ENCODE results near the gene B3GAT1.

B3GAT1 gene

DNA sequence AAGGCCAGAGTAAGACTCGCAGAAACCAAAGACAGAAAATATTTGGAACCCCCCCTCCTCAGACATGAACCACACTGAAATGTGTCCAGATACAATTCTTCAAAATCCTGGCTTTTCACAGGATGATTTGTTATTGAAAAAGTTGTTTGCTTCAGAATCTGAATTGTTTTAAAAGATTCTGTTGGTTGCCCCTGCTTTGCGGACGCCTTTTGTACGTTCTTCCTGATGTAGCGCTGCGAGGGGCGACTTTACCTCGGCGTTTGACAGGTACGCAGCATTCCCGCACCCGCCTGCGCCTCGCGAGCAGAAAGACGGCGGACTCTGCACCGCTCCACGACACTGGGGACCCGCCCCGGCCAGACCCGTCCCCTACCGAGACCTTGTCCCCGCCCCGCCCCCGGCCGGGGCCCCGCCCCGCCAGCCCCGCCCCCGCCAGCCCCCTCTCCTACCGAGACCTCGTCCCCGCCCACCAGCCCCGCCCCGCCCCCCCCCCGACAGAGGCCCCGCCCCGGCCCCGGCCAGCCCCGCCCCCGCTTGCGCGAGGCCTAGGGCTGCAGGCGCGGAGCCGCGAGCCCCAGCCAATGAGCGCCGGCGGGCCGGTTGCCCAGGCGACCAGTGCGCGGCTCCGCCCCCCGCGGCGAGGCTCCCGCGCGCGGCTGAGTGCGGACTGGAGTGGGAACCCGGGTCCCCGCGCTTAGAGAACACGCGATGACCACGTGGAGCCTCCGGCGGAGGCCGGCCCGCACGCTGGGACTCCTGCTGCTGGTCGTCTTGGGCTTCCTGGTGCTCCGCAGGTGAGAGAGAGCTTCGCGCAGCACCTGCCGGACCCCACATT is 80.5 kb downstream of the B3GAT1 start, which contains the start of gene GLB1L2:
Gene GLB1L2, plus strand, starts transcription at position 635 of the 835 bp plus-strand sequence. Its CDS starts 74 bp downstream, at position 709.
- Histone ChIP-seq H3K27me3 (ENCODE audit: insufficient read depth, low read length) (peaks cover 31% of the 10 kb centered on the region), H3K36me3 (ENCODE audit: insufficient read depth, low read length) (no peaks in the 10 kb centered on the region), H3K4me1 (ENCODE audit: control insufficient read depth, insufficient read depth, low read length, unreplicated experiment) (no peaks in the 10 kb centered on the region), H3K4me3 (ENCODE audit: low read depth, low read length) (peak within 1 kb of the TSS; percentile 47; the same call in 1 of the 2 replicates), H3K27ac (ENCODE audit: low read depth, low read length) (no peak within 1 kb of the TSS), H3K79me2 (ENCODE audit: control insufficient read depth, insufficient read depth, low read length, unreplicated experiment) (no peaks in the 10 kb centered on the region), H2AFZ (ENCODE audit: low read length, unreplicated experiment) (no peak within 1 kb of the TSS)

DNA sequence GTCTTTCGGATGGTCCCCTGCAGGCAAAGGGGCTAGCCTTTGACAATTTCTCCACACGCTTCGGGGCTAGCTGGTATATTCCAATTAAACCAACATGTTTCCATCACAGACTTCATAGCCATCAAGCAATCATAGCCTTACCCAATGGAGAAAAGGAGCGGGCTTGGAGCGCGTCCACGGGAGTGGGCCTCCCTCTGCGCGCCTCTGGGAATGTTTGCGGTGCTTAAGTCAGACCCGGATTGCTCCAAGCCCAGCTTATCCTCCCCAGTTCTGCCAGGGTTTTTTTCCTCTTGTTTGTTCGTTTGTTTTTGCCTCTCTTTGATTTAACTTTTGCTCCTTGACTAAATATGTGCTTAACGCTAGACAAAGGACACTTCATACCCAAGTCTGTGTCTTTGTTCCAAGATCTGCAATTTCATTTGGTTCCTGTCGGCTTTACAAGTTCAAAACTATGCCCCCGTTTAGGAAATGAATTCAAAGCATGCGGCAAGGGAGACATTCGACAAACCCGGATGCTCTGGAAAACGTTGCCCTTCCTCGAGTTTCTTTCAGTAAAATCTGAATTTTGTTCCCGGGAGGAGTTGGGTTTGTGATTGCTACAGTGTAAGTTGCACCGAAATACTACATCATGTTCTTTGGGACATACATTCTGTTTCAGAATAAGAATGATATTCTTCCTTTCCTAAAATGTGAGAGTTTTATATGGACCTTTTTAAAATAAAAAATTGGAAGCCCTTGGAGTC is 81.3 kb downstream of the B3GAT1 start:
- Histone ChIP-seq H2AFZ (ENCODE audit: low read length, unreplicated experiment) (no peak overlapping the region), H3K27ac (ENCODE audit: low read depth, low read length) (no peak overlapping the region), H3K27me3 (ENCODE audit: insufficient read depth, low read length) (peaks cover 31% of the 10 kb centered on the region), H3K79me2 (ENCODE audit: control insufficient read depth, insufficient read depth, low read length, unreplicated experiment) (no peaks in the 10 kb centered on the region), H3K4me3 (ENCODE audit: low read depth, low read length) (no peak overlapping the region; the same call in 1 of the 2 replicates), H3K4me1 (ENCODE audit: control insufficient read depth, insufficient read depth, low read length, unreplicated experiment) (no peaks in the 10 kb centered on the region), H3K36me3 (ENCODE audit: insufficient read depth, low read length) (no peaks in the 10 kb centered on the region)
